Measurements from ENCODE around the gene MTFP1.
A peak's percentile ranks its signal among the peaks of the same experiment; 100 is the strongest.
"Not testable (repeated sequence)": the region's sequence is repeated elsewhere in the genome, so short reads cannot be mapped to it uniquely, and the experiment has no call there.

Gene MTFP1, protein sequence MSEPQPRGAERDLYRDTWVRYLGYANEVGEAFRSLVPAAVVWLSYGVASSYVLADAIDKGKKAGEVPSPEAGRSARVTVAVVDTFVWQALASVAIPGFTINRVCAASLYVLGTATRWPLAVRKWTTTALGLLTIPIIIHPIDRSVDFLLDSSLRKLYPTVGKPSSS

DNA sequence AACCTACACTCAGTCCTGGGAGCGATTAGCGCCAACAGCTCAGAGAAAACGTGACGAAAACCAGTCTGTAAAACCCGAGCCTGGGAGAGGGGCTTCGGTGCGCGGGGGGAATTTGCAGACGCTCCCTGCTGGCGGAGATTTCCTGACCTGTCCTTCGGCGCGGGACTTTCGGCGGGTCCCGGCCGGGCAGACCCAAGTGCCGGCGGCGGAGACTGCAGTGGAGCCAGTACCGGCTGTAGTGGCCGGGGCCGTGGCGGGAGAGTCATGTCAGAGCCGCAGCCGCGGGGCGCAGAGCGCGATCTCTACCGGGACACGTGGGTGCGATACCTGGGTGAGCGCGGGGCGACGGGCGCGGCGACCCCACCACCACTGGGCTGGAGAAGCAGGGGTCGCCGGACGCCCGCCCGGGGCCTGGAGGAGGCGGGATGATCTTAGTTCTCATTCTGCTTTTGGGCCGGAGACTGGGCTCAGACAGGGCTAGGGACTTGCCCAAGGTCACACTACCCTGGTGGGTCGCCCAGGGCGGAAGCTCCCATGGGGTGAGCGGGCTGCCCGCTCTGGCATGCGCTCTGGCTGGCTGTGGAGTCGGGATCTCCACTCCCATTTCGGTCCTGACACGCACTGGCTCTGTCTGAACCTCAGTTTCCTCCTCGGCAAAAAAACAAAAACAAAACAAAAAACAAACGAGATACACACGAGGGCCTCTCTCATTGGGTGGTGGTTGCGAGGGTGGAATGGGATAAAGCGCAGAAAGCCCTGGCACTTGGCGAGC, at the start of gene MTFP1:
Gene MTFP1 (plus strand): TSS at position 153 of the 772 bp plus-strand sequence. CDS start 112 bp downstream, at position 265.
- DNase-seq (ENCODE audit: low read depth in 3 of 3) = peak in 2 of 3 experiments; percentile 17 to 50

DNA sequence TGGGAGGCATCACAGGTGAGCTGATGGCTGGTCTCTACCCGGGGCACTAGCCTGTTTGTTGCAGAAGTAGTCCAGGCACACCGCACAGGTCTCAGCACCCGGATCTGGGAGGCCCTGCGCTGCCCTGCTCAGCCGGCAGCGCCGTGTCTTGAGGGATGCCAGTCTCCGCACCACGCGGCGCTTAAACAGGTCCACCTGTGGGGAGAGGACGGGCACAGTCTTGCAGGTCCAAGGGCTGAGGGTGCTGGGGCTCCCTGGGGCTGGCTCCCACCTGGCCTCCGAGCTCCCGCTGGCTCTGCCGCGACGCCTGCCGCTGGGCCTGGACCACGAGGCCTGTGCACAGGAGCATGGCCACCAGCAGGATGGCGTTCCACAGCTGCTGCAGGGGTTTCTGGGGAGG, 45.6 kb upstream of the MTFP1 start:
- DNase-seq (ENCODE audit: low read depth in 3 of 3) = no peak

DNA sequence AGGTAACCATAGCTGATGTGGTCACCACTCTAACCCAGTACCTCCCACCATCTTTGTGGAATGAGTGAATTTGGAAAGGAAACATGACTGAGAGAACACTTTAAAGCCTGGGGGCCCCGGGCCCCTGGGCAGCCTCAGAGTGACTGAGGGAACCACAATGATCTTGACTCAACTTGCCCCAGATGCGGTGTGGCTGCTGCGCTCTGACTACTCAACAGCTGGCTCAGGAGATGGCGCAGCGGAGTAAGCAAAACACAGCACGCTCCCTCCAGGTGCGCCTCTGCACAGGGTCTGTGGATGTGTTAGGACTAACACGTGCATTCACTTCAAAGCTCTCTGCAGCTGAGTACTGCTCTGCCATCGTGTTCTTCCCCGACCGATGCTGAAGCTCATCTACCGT, 44.3 kb upstream of the MTFP1 start:
- no peak for DNase-seq (ENCODE audit: low read depth in 3 of 3)

DNA sequence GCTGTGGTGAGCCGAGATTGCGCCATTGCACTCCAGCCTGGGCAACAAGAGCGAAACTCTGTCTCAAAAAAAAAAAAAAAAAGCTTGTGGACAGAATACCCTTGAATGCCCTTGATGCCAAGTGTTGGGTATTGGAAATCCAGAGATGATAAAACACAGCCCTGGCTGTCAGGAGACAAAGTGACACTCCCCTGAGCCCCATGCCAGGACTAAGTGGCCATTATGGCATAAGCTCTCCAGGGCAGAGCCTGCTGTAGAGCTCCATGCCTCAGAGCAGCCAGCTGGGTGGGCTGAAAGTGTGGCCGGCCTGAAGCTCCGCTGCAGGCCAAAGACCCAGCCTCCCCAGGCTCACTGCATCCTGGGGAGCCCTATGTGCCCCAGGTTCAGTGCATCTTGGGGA, 43.2 kb upstream of the MTFP1 start:
- DNase-seq (ENCODE audit: low read depth in 3 of 3) = no peak

DNA sequence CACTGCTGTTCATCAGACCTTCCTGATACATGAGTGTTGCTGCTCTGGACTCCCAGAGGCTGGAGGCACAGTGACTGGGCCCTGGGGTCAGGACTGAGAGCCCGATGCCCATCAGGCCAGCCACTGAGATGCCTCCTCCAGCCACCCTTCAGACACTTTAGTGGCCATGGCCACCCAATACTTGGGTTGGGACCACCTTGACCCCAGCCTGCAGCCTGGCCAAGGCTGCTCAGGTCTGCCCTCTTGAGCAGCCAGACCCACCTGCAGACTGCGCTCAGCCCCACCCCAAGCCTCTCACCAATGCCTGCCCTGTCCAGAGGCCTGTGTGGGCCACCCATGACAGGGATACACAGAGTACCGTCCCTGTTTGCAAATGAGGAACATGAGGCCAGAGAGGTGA, 42.5 kb upstream of the MTFP1 start:
- DNase-seq (ENCODE audit: low read depth in 3 of 3) = no peak

DNA sequence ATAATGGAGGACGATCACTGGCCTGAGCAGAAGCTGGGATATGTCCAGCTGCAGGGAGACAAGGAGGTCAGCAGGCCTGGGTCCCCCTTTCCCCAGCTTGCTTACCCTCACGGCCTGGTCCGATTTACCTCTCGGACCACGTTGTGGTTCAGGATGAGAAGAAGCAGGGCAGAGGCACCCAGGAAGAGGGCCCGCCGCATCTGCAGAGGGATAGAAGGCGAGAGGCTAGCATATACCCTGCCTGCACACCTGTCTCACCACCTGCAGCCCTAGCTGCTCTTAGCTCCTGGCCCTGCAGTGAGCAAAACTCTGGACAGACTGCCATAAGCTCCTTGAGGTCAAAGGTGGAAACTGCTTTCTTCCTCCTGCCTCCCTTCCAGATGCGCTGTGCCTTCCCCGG, 39.6 kb upstream of the MTFP1 start:
- DNase-seq (ENCODE audit: low read depth in 3 of 3) = no peak

DNA sequence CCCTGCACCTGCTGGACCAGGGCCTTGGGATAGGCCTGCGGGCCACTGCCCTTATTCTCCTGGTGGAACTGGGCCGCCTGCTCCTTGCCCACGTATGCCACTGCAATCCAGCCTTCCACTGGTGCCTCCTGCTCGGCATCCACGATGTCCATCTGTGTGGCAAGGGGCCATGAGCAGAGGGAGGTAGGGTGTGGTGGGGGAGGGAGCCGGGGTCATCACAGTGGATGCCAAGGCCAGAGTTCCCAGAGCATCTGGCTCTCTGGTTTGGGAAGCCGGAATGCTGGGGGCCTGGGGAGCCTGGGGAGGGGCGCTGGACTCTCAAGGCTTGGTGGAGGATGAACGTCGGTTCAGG, 39.0 kb upstream of the MTFP1 start:
- no peak for DNase-seq (ENCODE audit: low read depth in 3 of 3)

DNA sequence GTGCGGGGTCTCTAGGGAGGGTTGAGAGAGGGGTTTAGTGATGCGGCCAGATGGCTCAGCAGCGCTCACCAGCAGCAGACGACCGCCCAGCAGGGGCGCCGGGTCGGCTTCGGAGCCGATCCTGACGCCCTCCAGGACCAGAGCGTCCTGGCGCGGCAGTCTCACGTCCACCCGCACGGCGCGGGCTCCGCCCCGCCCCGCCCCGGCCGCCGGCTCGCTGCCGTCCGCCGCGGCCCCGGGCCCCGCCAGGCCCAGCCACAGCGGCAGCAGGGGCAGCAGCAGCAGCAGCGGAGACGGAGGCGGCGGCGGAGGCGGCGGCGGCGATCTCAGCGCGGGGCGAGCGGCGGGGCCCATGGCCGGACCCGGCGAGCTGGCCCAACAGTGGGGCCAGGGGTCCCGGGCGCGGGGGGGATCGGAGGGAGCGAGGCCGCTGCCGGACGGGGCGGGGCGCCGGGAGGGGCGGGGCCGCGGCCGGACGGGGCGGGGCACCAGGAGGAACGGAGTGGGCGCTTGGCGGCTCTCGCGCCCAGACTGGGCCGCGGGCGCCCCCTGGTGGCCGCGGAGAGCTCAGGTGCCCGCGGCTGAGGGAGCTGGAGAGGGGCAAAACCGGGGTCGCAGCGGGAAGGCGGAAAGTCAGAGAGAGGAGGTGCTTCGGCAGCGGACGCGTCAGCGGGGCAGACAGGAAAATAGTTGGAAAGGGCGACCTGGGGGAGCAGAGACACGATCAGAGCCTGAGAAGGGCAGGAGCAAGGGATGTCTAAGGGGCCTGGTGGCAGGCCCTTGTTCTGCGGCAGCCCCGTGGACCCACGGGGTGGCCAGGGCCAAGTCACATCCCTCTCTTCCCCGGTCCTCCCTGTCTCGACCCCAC, 38.4 kb upstream of the MTFP1 start, which contains the start of gene RNF215:
Gene RNF215 (minus strand): TSS at position 452 of the 868 bp plus-strand sequence. CDS start 98 bp downstream, at position 354.
- DNase-seq (ENCODE audit: low read depth in 3 of 3) = peak; percentile 42 to 77 (median 65)

DNA sequence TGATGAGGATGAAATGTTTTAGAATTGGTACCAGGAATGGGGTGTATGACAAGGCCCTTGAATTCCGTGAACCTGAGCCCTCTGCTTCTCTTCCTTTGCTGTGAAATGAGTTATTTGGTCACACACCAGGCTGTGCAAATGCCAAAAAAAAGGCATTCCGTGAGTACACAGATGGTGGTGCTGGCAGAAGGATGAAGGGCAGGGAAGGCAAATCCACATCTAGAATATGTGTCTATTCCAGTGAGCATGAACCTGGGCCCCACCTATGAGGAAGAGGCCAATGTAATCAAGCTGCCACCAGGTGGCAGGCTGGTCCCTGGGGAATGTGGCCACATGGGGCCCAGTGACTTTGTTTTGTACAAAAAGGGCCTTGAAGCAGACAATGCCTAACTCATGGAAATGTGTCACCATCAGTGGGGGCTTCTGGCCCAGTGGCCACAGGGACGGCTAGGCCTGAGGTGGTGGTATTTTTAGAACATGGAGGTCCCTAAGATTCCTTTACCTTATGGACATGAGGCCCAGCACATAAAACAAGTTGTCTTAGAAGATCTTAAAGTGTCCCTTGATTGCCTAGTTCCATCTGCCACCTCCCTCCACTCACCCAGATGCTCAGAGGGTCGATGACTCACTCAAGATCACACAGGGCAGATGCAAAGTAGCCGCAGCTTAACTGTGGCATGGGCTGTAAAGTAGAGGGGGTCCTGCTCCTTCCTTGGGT, 34.4 kb upstream of the MTFP1 start:
- DNase-seq (ENCODE audit: low read depth in 3 of 3) = peak; percentile 48 to 76 (median 68)

DNA sequence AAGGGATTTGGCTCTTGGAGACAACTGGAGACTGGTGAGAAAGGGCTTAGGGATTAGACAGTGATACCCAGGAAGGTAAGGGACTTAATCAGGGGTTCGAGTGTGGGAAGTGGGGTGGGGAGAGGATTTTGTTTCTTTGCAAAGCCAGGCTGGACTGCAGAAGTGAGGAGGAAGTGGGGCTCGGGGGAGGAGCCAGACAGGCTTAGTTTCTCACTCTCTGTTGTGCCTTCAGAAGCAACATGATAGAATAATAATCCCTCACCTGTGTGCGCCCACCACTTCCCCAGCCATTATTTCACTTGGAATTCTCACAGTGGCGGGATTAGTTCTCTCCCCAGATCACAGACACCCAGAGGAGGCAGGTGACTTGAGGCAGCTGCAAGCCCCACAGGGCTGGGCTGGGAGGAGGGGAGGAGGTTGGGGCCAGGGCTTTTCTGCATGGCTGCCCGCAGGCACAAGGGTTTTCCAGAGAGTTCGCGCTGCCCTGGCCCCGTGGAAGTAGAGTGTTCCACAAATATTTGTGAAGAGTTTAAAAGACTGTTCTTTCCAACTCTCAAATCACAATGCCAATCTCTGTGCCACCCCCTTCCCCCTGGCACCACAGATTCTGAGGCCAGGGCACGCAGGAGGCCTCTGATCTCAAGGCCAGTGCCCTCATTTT, 32.8 kb upstream of the MTFP1 start:
- DNase-seq (ENCODE audit: low read depth in 3 of 3) = no peak

DNA sequence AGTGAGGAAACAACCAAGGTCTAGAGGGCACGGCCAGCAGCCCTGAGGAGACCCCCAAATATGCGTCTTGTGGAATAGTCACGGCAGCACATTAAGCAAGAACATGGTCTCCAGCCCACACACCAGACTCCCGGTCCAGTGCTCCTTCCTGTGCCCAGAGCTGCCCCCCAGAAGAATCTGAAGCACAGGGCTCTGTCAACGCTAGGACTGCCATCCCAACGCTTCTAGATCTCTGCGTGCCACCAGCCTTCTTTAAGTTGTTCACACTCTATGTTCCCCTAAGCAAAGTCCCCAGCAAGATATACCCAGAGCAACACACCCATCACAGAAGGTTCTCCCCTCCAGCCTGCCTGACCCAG, 32.3 kb upstream of the MTFP1 start:
- DNase-seq (ENCODE audit: low read depth in 3 of 3) = no peak

DNA sequence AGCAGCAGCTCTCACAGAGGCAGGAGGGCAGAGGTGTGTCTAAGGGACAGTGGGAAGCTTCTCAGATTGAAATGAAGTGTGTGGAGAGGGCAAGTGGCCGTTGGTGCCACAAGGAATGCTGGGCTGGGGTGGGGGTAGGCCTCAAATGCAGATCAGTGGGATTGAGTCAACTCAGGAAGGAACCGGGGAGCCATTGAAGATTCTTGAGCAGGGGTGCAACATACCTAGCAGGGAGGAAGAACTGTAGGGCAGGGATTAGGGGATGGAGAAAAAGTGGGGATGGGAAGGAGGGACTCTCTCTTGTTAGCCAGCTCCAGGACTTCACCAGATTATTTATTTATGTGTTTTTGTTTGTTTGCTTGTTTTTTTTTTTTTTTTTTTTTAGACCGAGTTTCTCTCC, 31.7 kb upstream of the MTFP1 start:
- no peak for DNase-seq (ENCODE audit: low read depth in 3 of 3)

DNA sequence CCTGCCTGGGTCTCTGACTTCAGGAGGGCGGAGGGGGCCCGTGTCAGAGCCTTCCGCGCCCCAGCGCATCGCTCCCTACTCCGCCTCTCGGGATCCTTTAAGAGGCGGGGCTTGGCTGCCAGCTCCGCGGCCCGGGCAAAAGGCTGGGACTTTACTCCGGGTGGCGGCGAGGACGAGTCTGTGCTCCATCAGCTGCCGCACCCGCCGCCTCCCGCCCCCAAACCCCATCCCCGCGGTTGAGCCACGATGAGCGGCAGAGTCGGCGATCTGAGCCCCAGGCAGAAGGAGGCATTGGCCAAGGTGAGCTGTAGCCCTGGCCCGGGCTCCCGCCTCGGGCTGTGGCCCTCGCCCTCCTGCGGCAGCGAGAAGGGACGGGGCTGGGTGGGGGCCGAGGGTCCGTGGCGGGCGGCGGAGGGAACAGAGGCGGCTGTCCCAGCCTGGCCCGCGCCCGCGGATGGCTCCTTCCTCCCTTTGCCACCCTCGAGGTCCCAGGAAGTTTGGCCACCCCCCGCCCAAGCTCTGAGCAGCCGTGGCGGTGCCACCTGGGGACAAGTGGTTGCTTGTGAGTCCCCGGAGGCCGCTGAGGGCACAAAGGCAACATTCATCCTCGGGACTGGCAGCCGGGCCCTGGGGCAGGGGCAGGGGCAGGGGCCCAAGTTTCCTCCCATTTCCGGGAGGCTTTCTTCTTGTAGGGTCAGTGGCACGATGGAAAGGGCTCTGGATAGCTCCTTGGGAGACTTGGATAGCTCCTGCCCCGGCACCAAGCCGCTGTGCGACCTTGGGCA, 28.5 kb upstream of the MTFP1 start, which contains the start of gene SEC14L2:
Gene SEC14L2 (plus strand): TSS at position 148 of the 785 bp plus-strand sequence. CDS start 99 bp downstream, at position 247.
- peak; percentile 40 to 72 (median 45) for DNase-seq (ENCODE audit: low read depth in 3 of 3)

DNA sequence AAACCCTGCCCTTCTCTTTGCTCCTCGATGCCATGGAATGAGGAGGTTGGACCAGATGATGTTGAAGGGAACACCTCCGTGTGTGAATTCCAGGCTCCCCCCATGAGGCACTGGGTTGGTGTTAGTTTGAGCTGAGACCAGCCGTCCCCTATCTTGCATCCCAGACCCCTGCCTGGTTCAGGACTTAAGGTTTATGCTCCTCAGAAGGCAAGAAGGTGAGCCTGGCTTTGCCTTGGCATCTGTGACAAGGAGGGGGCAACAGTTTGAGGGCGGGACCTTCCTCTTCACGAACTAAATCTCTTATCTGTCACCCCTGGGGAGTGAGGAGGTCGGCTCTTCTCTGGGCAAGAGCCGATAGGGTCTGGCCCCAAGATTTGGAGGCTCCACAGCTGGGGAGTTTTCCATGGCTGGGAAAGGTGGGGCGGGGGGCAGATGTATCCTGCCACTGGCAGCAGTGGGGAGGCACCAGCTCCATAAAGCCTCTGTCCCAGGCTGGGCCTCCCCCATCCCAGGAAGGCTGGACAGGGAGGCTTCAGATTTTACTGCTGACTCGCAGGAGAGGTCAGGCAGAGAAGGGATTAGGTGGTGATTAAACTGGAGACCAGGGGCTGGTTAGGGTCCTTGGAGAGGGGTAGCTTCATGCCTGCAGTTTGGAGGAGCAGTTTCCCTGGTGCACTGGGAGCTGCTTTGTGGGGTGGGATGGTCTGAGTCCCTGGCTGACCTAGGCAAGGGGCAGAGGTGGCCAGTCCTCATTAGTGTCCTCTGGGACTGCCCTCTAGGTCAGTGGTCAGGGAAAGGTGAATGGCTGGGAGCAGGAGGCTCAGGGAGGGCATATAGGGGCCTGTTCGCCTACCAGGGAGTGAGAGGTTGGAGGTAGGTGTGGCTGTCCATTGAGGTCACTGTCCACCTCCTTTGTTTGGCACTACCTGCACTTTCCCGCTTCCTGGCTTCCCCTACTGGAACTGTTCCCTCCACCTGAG, 27.6 kb upstream of the MTFP1 start:
- no peak for DNase-seq (ENCODE audit: low read depth in 3 of 3)

DNA sequence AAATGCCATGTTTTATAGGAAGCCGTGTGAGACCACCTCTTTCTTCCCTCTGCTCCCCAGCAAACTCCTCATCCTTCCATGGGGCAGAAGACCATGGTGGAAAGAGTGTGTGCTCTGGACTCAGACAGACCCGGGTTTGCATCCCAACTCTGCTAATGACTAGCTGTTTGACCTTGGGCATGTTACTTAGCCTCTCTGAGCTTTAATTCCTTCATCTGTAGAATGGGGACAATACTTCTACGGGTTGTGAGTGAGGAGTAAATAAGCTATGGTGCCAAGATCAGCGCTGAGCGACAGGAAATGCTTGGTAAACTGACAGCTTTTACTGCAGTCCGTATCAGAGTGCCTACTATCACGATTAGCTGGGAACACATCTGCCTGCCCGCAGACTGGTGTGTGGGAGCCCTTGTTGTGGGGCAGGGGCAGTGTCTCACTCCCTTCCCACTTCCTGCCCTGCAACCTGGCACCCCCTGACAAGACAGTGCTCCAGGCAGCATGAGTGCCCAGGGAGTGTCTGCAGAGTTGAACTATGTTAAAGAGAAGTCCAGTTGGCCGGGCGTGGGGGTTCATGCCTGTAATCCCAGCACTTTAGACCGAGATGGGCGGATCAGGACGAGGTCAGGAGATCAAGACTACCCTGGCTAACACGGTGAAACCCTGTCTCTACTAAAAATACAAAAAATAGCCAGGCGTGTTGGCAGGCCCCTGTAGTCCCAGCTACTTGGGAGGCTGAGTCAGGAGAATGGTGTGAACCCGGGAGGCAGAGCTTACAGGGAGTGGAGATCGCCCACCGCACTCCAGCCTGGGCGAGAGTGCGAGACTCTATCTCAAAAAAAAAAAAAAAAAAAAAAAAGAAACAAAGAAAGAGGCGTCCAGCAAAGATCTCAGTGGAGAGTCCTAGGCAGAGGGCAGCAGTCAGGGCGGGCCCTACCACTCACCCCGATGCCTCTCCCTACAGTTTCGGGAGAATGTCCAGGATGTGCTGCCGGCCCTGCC, 26.6 kb upstream of the MTFP1 start:
- no peak for DNase-seq (ENCODE audit: low read depth in 3 of 3)

DNA sequence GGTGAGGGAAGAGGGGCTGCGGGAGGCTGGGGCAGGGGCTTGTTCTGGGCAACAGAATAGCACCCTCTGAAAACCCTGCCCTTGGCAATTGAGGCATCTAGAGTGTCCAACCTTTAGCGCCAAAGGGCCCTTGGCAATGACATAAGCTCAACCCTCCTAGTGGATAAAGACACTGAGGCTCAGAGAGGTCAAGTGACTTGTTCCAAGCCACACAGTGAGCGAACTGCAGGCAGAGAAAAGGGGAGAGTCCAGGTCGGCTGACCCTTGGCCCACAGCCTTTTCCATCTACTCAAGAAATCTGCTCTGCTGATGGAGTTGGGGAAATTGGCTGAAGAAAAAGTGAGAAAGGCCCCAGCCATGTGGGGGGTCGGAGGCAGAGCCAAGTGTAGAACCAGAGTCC, 25.9 kb upstream of the MTFP1 start:
- DNase-seq (ENCODE audit: low read depth in 3 of 3) = no peak

DNA sequence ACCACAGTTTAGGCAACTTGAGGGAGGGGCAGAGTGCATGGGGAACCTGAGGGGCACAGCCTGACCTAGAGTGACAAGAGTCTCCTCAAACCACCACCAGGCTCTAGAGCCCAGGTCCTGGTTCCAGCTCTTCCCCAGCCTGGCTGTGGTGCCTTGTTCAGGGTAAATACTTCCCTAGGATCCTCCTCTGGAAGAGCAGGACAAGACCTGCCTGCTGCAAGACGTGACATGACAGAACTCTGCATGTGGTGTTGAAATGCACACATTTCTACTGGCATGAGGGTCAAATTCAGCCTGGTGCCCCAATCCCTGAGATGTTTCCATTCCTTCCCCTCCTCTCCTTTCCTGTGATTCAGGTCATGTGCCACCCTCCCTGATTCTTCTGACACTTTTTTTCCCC, 25.4 kb upstream of the MTFP1 start:
- DNase-seq (ENCODE audit: low read depth in 3 of 3) = no peak

DNA sequence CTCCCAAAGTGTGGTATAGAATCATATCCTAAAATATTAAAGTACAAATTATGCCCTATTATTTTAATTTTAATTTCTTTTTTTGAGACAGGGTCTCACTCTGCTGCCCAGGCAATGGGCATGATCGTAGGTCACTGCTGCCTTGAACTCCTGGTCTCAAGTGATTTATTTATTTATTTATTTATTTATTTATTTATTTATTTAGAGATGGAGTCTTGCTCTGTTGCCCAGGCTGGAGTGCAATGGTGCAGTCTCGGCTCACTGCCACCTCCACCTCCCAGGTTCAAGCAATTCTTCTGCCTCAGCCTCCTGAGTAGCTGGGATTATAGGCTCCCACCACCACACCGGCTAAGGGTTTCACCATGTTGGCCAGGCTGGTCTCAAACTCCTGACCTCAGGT, 24.5 kb upstream of the MTFP1 start:
- DNase-seq (ENCODE audit: low read depth in 3 of 3) = not testable (repeated sequence)

All from stimulated activated CD4-positive, alpha-beta T cell treated with anti-CD3 and anti-CD28 coated beads, TNF-alpha, amount 100 ng/mL, for 24 hours (primary cell).